ENCODE measurements around the gene OR4D11. TPM values are rescaled to one million over a fixed set of nuclear protein-coding genes. Genes with fewer than 3 reads are reported as not detected.

OR4D11 gene
- total and polyA plus RNA-seq, 9 of the 15 experiments (the other 6 are each of a cell fraction or from before 2014, with no cell fraction given) = not detected

DNA sequence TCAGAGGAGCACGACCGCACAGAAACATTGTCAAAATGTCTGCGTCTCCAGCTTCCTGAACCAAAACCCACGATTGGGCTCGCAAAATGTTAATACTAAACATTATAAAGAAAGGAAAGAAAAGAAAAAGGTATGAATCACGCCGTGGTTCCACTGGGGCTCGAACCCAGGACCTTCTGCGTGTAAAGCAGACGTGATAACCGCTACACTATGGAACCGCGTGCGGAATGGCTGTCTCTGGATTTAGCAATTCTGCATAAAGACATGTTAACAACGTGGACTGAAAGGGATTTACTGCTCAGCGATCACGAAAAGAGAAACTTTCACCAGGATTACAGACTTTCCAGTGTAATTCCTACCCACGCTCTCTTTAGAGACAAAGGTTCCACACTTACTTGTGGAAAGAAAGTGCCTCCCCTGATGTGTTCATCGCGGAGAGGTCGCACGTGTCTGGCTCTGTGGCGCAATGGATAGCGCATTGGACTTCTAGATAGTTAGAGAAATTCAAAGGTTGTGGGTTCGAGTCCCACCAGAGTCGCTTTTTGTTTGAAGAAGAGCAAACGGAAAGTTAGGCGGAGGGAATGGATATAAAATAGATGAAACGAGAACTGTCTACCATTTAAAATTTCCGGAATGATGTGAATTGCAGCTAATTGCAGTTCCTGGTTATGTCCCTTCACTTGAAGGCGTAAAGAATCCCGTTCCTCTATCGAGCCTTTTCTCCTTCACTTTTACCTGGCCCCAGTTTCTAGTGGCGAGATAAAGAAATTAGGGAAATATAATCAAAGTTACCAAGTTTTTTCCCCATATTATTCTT is 47.7 kb downstream of the OR4D11 start (continued):
- TF ChIP-seq CHD4 (IDR thresholded peaks at IDR 0.05; ENCODE audit: insufficient read depth, insufficient replicate concordance, low read depth, low read length, poor library complexity, severe bottlenecking) (peak; percentile 60), ETV6 (IDR thresholded peaks at IDR 0.05; ENCODE audit: borderline replicate concordance in 1 of 2, low read depth in 2 of 2, low read length in 1 of 2) (no peak), ETV6 (CRISPR knock-in tag; IDR thresholded peaks at IDR 0.05; ENCODE audit: borderline replicate concordance) (no peak), ZNF764 (CRISPR knock-in tag; IDR thresholded peaks at IDR 0.05; ENCODE audit: low read depth) (peak; percentile 69), PHTF2 (CRISPR knock-in tag; IDR thresholded peaks at IDR 0.05) (no peak), HNRNPLL (IDR thresholded peaks at IDR 0.05; ENCODE audit: low read depth, low read length, poor library complexity, severe bottlenecking) (peak; percentile 27), SNIP1 (IDR thresholded peaks at IDR 0.05; ENCODE audit: low read depth) (no peak), TCFL5 (CRISPR knock-in tag; conservative IDR thresholded peaks at IDR 0.05) (no peak), COPS2 (conservative IDR thresholded peaks at IDR 0.05) (no peak), RFX1 (IDR thresholded peaks at IDR 0.05) (no peak), NONO (IDR thresholded peaks at IDR 0.05; ENCODE audit: low read depth in 2 of 2, low read length in 1 of 2) (peak in 1 of 2 experiments; percentile 3; a peak in 1 of 4 replicates), SNRNP70 (optimal IDR thresholded peaks at IDR 0.05; ENCODE audit: low read depth, low read length) (no peak)
- TF ChIP-seq, protein P1, sequence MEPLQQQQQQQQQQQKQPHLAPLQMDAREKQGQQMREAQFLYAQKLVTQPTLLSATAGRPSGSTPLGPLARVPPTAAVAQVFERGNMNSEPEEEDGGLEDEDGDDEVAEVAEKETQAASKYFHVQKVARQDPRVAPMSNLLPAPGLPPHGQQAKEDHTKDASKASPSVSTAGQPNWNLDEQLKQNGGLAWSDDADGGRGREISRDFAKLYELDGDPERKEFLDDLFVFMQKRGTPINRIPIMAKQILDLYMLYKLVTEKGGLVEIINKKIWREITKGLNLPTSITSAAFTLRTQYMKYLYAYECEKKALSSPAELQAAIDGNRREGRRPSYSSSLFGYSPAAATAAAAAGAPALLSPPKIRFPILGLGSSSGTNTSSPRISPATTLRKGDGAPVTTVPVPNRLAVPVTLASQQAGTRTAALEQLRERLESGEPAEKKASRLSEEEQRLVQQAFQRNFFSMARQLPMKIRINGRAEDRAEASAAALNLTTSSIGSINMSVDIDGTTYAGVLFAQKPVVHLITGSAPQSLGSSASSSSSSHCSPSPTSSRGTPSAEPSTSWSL (CRISPR knock-in tag; IDR thresholded peaks at IDR 0.05; ENCODE audit: borderline replicate concordance) = no peak
- TF ChIP-seq, protein P2, sequence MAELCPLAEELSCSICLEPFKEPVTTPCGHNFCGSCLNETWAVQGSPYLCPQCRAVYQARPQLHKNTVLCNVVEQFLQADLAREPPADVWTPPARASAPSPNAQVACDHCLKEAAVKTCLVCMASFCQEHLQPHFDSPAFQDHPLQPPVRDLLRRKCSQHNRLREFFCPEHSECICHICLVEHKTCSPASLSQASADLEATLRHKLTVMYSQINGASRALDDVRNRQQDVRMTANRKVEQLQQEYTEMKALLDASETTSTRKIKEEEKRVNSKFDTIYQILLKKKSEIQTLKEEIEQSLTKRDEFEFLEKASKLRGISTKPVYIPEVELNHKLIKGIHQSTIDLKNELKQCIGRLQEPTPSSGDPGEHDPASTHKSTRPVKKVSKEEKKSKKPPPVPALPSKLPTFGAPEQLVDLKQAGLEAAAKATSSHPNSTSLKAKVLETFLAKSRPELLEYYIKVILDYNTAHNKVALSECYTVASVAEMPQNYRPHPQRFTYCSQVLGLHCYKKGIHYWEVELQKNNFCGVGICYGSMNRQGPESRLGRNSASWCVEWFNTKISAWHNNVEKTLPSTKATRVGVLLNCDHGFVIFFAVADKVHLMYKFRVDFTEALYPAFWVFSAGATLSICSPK (IDR thresholded peaks at IDR 0.05; ENCODE audit: borderline replicate concordance) = peak; percentile 11; the same call in 1 of the 2 replicates
- TF ChIP-seq, protein P3, sequence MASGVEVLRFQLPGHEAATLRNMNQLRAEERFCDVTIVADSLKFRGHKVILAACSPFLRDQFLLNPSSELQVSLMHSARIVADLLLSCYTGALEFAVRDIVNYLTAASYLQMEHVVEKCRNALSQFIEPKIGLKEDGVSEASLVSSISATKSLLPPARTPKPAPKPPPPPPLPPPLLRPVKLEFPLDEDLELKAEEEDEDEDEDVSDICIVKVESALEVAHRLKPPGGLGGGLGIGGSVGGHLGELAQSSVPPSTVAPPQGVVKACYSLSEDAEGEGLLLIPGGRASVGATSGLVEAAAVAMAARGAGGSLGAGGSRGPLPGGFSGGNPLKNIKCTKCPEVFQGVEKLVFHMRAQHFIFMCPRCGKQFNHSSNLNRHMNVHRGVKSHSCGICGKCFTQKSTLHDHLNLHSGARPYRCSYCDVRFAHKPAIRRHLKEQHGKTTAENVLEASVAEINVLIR (CRISPR knock-in tag; IDR thresholded peaks at IDR 0.05) = no peak
- TF ChIP-seq, protein P4, sequence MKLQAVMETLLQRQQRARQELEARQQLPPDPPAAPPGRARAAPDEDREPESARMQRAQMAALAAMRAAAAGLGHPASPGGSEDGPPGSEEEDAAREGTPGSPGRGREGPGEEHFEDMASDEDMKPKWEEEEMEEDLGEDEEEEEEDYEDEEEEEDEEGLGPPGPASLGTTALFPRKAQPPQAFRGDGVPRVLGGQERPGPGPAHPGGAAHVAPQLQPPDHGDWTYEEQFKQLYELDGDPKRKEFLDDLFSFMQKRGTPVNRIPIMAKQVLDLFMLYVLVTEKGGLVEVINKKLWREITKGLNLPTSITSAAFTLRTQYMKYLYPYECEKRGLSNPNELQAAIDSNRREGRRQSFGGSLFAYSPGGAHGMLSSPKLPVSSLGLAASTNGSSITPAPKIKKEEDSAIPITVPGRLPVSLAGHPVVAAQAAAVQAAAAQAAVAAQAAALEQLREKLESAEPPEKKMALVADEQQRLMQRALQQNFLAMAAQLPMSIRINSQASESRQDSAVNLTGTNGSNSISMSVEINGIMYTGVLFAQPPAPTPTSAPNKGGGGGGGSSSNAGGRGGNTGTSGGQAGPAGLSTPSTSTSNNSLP (IDR thresholded peaks at IDR 0.05; ENCODE audit: borderline replicate concordance, low read depth, low read length) = no peak
- TF ChIP-seq, protein P5, sequence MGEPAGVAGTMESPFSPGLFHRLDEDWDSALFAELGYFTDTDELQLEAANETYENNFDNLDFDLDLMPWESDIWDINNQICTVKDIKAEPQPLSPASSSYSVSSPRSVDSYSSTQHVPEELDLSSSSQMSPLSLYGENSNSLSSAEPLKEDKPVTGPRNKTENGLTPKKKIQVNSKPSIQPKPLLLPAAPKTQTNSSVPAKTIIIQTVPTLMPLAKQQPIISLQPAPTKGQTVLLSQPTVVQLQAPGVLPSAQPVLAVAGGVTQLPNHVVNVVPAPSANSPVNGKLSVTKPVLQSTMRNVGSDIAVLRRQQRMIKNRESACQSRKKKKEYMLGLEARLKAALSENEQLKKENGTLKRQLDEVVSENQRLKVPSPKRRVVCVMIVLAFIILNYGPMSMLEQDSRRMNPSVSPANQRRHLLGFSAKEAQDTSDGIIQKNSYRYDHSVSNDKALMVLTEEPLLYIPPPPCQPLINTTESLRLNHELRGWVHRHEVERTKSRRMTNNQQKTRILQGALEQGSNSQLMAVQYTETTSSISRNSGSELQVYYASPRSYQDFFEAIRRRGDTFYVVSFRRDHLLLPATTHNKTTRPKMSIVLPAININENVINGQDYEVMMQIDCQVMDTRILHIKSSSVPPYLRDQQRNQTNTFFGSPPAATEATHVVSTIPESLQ (CRISPR knock-in tag; IDR thresholded peaks at IDR 0.05) = 0 out of 2 replicates have a peak, but pooled peaks have one; percentile 72

All from K562 (cell line).